ENCODE data around the gene SFMBT2. TPM values are rescaled to one million over a fixed set of nuclear protein-coding genes. Genes with fewer than 3 reads are reported as not detected.

The SFMBT2 gene
- total RNA-seq, 1 donor from 2014 or later: 18.7 TPM

DNA sequence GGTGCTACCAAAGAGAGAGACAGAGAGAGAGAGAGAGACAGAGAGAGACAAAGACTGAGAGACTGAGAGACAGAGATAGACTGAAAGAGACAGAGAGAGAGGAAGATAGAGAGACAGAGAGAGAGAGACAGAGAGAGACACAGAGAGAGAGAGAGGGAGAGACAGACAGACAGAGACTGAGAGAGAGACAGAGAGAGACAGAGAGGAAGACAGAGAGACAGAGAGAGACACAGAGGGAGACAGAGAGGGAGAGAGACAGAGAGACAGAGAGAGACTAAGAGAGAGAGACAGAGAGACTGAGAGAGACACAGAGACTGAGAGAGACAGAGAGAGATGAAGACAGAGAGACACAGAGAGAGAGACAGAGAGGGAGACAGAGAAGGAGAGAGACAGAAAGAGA lies 91.2 kb downstream of the SFMBT2 start:
- CTCF ChIA-PET: no interaction called here
- no peak for ATAC-seq (ENCODE audit: low read depth)
- TF ChIP-seq CTCF (IDR thresholded peaks at IDR 0.05): no peak

DNA sequence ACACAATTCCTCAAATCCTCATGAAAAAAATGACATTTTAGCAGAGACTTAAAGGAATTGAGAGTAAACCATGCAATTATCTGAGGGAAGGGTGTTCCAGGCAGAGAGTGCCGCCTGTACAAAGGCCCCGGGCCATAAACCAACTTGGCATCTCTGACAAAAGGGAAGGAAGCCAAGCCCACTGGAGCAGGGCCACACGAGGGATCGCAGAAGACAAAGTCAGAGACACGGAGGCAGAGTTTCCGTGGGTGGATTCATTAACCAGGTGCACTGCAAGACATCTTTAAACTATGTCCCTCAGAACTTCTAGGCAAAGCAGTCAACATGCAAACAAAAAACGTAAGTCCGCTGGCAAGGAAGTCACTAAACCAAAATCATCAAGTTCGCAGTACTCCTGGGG lies 92.0 kb downstream of the SFMBT2 start:
- Mint-ChIP-seq H3K27me3 (no peaks in the 10 kb centered on the region), H3K4me1 (peaks cover 53% of the 10 kb centered on the region), H3K9me3 (no peaks in the 10 kb centered on the region), H3K27ac (peak overlapping the region; percentile 16), H3K4me3 (peak overlapping the region; percentile 36), H3K36me3 (ENCODE audit: low read depth) (no peaks in the 10 kb centered on the region)
- DNase-seq: no peak
- ATAC-seq (ENCODE audit: low read depth): peak; percentile 57
- ChIA-PET CTCF (no interaction called here), POLR2A (no interaction called here)
- TF ChIP-seq CTCF (IDR thresholded peaks at IDR 0.05): no peak
- intact Hi-C loops (cut with micrococcal nuclease): loop anchor here (1.0 kb wide), 1 partner anchor 12 kb away; no protein-coding TSS in a partner anchor

More for the DNA sequence above, 91.2 kb downstream of the SFMBT2 start:
- Mint-ChIP-seq H3K4me1 (peaks cover 55% of the 10 kb centered on the region), H3K27ac (no peak overlapping the region), H3K36me3 (ENCODE audit: low read depth) (no peaks in the 10 kb centered on the region), H3K27me3 (no peaks in the 10 kb centered on the region), H3K9me3 (no peaks in the 10 kb centered on the region), H3K4me3 (peak overlapping the region; percentile 36)
- intact Hi-C loops (cut with micrococcal nuclease): no loop called here
- DNase-seq: no peak
- POLR2A ChIA-PET: no interaction called here

GRCh38 chr10:7317786-7318446 lies 92.9 kb downstream of the SFMBT2 start:
- CTCF ChIA-PET: no interaction called here
- H3K27me3 Mint-ChIP-seq: no peaks in the 10 kb centered on the region
- POLR2A ChIA-PET: no interaction called here
- no peak overlapping the region for H3K4me3 Mint-ChIP-seq
- ATAC-seq (ENCODE audit: low read depth): peak; percentile 60
- H3K27ac Mint-ChIP-seq: no peak overlapping the region
- no peaks in the 10 kb centered on the region for H3K36me3 Mint-ChIP-seq (ENCODE audit: low read depth)
- DNase-seq: no peak
- no peak for TF ChIP-seq CTCF (IDR thresholded peaks at IDR 0.05)
- intact Hi-C loops (cut with micrococcal nuclease): loop anchor here (1.0 kb wide), 1 partner anchor 11 kb away; no protein-coding TSS in a partner anchor
- H3K9me3 Mint-ChIP-seq: no peaks in the 10 kb centered on the region
- peaks cover 53% of the 10 kb centered on the region for H3K4me1 Mint-ChIP-seq

GRCh38 chr10:7316839-7317238 lies 94.0 kb downstream of the SFMBT2 start:
- Mint-ChIP-seq H3K4me3 (no peak overlapping the region), H3K9me3 (no peaks in the 10 kb centered on the region), H3K27me3 (no peaks in the 10 kb centered on the region), H3K36me3 (ENCODE audit: low read depth) (no peaks in the 10 kb centered on the region), H3K27ac (no peak overlapping the region), H3K4me1 (peaks cover 53% of the 10 kb centered on the region)
- intact Hi-C loops (cut with micrococcal nuclease): no loop called here
- no peak for TF ChIP-seq CTCF (IDR thresholded peaks at IDR 0.05)
- ChIA-PET CTCF (no interaction called here), POLR2A (interaction anchor here (0.7 kb wide), 1 partner anchor 362 kb away, joined by 3 read pairs; no protein-coding TSS in a partner anchor)
- ATAC-seq (ENCODE audit: low read depth): no peak
- DNase-seq: no peak

DNA sequence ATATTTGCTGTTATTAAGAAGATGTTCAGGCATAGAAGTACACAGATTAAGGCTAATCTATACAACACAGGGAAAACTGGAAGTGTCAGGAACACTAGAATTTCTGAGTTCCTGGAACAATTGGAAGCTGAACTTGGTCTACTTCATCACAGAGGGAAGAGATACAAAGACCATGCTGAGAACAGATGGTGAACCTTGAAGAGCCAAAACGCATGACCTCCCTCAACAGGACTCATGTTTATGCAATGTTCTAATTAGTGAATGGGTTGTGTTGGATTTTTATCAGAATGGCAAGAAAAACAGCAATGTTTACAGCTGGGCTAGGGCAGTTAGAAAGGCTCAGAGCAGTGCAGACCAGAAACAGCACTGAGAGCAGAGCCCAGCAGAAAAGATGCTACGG lies 94.9 kb downstream of the SFMBT2 start:
- intact Hi-C loops (cut with micrococcal nuclease): no loop called here
- Mint-ChIP-seq H3K27ac (no peak overlapping the region), H3K27me3 (no peaks in the 10 kb centered on the region), H3K4me3 (no peak overlapping the region), H3K36me3 (ENCODE audit: low read depth) (no peaks in the 10 kb centered on the region), H3K9me3 (no peaks in the 10 kb centered on the region), H3K4me1 (peaks cover 53% of the 10 kb centered on the region)
- ATAC-seq (ENCODE audit: low read depth) (no peak), DNase-seq (no peak)
- POLR2A ChIA-PET: no interaction called here
- CTCF ChIA-PET: no interaction called here
- no peak for TF ChIP-seq CTCF (IDR thresholded peaks at IDR 0.05)

All from activated B cell treated with CpG ODN at 0.5 μM for 24 hours (primary cell).